GOT3 (cell line): ENCODE measurements around the gene ZNF805.
"Not testable (repeated sequence)": the region's sequence is repeated elsewhere in the genome, so short reads cannot be mapped to it uniquely, and the experiment has no call there.

Source experiments
- DNase-seq: peaks from one replicate; lab custom pipeline; 2025; ENCODE audit warnings: mixed read lengths; lab: John Stamatoyannopoulos, UW

The ZNF805 gene

GRCh38 chr19:57269515-57270250 is 29.3 kb downstream of the ZNF805 start:
- DNase-seq, result no peak

- DNase-seq, result no peak
Measured at GRCh38 chr19:57271280-57271679, 30.8 kb downstream of the ZNF805 start.

- DNase-seq, result no peak
Measured at GRCh38 chr19:57273014-57273413, 32.6 kb downstream of the ZNF805 start.

- no peak for DNase-seq
Measured at GRCh38 chr19:57276430-57276829, 36.0 kb downstream of the ZNF805 start.

GRCh38 chr19:57278481-57278880 is 38.0 kb downstream of the ZNF805 start:
- not testable (repeated sequence) for DNase-seq

- peak; percentile 62 for DNase-seq
Measured at GRCh38 chr19:57279418-57280164, 39.2 kb downstream of the ZNF805 start.

- DNase-seq, result peak; percentile 81
Measured at GRCh38 chr19:57280165-57280961, 39.9 kb downstream of the ZNF805 start, which contains the start of gene ZNF460. TSS of gene ZNF460 (plus strand) at chr19:57280485. CDS start at chr19:57280807, 322 bp downstream.

GRCh38 chr19:57280962-57281400 is 40.5 kb downstream of the ZNF805 start:
- DNase-seq, result no peak

GRCh38 chr19:57282011-57282643 is 41.7 kb downstream of the ZNF805 start:
- no peak for DNase-seq

- no peak for DNase-seq
Measured at GRCh38 chr19:57288373-57288772, 47.9 kb downstream of the ZNF805 start.

- DNase-seq, result no peak
Measured at GRCh38 chr19:57290970-57291369, 50.5 kb downstream of the ZNF805 start.

GRCh38 chr19:57292547-57292946 is 52.1 kb downstream of the ZNF805 start:
- no peak for DNase-seq

- no peak for DNase-seq
Measured at GRCh38 chr19:57293719-57294118, 53.3 kb downstream of the ZNF805 start.

GRCh38 chr19:57302020-57302465 is 61.6 kb downstream of the ZNF805 start:
- DNase-seq, result peak; percentile 65

GRCh38 chr19:57302727-57303401 is 62.4 kb downstream of the ZNF805 start:
- no peak for DNase-seq
